GM10248 (cell line): ENCODE measurements around the gene MTCL1.

Experiments
- CTCF ChIA-PET: fragments of 300-600 bp; sonication (Branson Sonifier 250); formaldehyde crosslinking; extraction: SDS; loops from one replicate; lab custom pipeline; 2021; ENCODE audit warnings: antibody characterized with exemption; lab: Yijun Ruan, JAX
- POLR2A ChIA-PET: fragments of 350-650 bp; sonication (Branson Sonifier 250); formaldehyde crosslinking; extraction: SDS; loops from one replicate; lab custom pipeline; 2020; ENCODE audit warnings: antibody characterized with exemption; lab: Yijun Ruan, JAX
- DNase-seq: peaks from one replicate; pipeline ENCODE4 v3.0.0; 2012; ENCODE audit errors: extremely low spot score
- CTCF ChIP-seq: IDR thresholded peaks from 2 replicates; pipeline ENCODE4 v1.5.1; 2012; ENCODE audit warnings: mild to moderate bottlenecking, low read depth; ENCODE audit errors: extremely low read depth, missing control alignments, control extremely low read depth

The MTCL1 gene

GRCh38 chr18:8811115-8811514 is 105.8 kb downstream of the MTCL1 start:
- no peak for DNase-seq
- ChIA-PET CTCF (no interaction called here), POLR2A (no interaction called here)
- TF ChIP-seq CTCF: no peak

GRCh38 chr18:8812631-8813030 is 107.3 kb downstream of the MTCL1 start:
- ChIA-PET POLR2A (no interaction called here), CTCF (interaction anchor here (1.8 kb wide), 1 partner anchor 13 kb away, joined by 5 read pairs; no protein-coding TSS in a partner anchor)
- no peak for TF ChIP-seq CTCF
- no peak for DNase-seq

GRCh38 chr18:8813611-8814010 is 108.3 kb downstream of the MTCL1 start:
- no peak for DNase-seq
- ChIA-PET CTCF (interaction anchor here (1.8 kb wide), 1 partner anchor 14 kb away, joined by 5 read pairs; no protein-coding TSS in a partner anchor), POLR2A (no interaction called here)
- no peak for TF ChIP-seq CTCF

- ChIA-PET POLR2A (no interaction called here), CTCF (no interaction called here)
- no peak for TF ChIP-seq CTCF
- DNase-seq: no peak
Measured at GRCh38 chr18:8814206-8814605, 108.8 kb downstream of the MTCL1 start.

- ChIA-PET CTCF (interaction anchor here (1.4 kb wide), 1 partner anchor 14 kb away, joined by 3 read pairs; no protein-coding TSS in a partner anchor), POLR2A (no interaction called here)
- DNase-seq: no peak
- no peak for TF ChIP-seq CTCF
Measured at GRCh38 chr18:8816220-8816619, 110.9 kb downstream of the MTCL1 start.

GRCh38 chr18:8816816-8817215 is 111.5 kb downstream of the MTCL1 start:
- ChIA-PET CTCF (interaction anchor here (1.4 kb wide), 1 partner anchor 15 kb away, joined by 3 read pairs; no protein-coding TSS in a partner anchor), POLR2A (no interaction called here)
- DNase-seq: no peak
- TF ChIP-seq CTCF: no peak
